ENCODE data around the gene ZNF576. TPM values are rescaled to one million over a fixed set of nuclear protein-coding genes. Genes with fewer than 3 reads are reported as not detected.
"Not testable (repeated sequence)": the region's sequence is repeated elsewhere in the genome, so short reads cannot be mapped to it uniquely, and the experiment has no call there.

The ZNF576 gene
- total RNA-seq, 2 experiments from 2014 or later: 13.2 to 13.5 TPM

GRCh38 chr19:43594710-43595604 lies 1.4 kb upstream of the ZNF576 start:
- Mint-ChIP-seq H3K4me3 (peak overlapping the region; percentile 97), H3K4me1 (peaks cover 45% of the 10 kb centered on the region), H3K9me3 (no peaks in the 10 kb centered on the region), H3K27ac (peak overlapping the region; percentile 92), H3K36me3 (ENCODE audit: low read depth) (peaks cover 33% of the 10 kb centered on the region), H3K27me3 (no peaks in the 10 kb centered on the region)
- ChIA-PET POLR2A (interaction anchor here (0.7 to 5.1 kb wide), 20 partner anchors 12 to 215 kb away, joined by 3 to 57 read pairs (median 6); partner anchors contain the start of genes ETHE1, KCNN4, PHLDB3 and PINLYP), CTCF (interaction anchor here (0.6 to 6.2 kb wide), 36 partner anchors 8 to 458 kb away, joined by 3 to 208 read pairs (median 5); partner anchors contain the start of genes KCNN4, PHLDB3, PINLYP and XRCC1)
- DNase-seq: peak; percentile 81

DNA sequence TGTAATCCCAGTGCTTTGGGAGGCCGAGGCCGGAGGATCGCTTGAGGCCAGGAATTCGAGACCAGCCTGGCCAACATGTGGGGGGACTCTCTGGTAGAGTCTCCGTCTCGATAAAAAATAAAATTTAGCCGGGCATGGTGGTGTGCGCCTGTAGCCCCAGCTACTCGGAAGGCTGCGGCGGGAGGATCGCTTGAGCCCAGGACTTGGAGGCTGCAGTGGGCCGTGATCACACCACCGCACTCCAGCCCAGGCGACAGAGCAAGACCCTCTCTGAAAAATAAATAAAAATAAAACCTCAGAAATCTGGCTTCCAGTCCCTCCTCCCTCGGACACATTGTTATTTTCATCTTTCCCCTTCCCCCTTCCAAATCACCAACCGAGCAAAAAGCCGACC lies 793 bp upstream of the ZNF576 start:
- peak overlapping the region; percentile 97 for H3K4me3 Mint-ChIP-seq
- no peaks in the 10 kb centered on the region for H3K9me3 Mint-ChIP-seq
- CTCF ChIA-PET: interaction anchor here (1.0 to 6.2 kb wide), 22 partner anchors 9 to 214 kb away, joined by 3 to 208 read pairs (median 8); partner anchors contain the start of genes KCNN4, PINLYP, XRCC1 and ZNF575

DNA sequence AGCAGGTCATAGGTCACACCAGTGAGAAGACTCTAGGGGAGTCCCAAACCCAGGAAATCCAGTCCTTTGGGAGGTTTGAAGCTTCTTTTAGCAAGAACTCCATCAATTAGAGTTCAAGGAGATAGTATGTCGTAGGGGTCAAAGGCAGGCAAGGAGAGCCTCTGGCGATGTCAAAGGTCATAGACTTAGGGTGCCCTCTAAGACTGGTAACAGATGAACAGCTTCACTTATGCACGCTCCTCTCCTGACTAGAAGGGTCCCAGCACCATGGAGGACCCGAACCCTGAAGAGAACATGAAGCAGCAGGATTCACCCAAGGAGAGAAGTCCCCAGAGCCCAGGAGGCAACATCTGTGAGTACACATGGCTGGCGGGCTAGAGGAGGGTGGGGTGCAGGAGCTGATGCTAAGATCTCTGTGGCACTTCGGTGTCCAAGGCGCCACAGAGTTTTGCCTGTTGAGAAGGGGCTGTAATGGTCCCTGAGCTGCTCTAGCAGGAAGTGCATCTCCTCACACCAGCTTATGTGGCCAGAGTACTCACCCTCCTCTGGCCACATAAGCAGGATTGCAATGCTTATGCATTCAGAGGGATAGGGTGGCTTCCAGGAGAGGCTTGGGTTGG lies 557 bp downstream of the ZNF576 start:
- POLR2A ChIA-PET: interaction anchor here (0.8 to 5.1 kb wide), 14 partner anchors 8 to 158 kb away, joined by 3 to 57 read pairs (median 5); partner anchors contain the start of genes PHLDB3, PINLYP, SMG9 and SRRM5
- CTCF ChIA-PET: interaction anchor here (0.8 to 6.2 kb wide), 9 partner anchors 13 to 188 kb away, joined by 4 to 208 read pairs (median 5); partner anchors contain the start of genes PINLYP and XRCC1
- no peaks in the 10 kb centered on the region for H3K27me3 Mint-ChIP-seq
- H3K4me1 Mint-ChIP-seq: peaks cover 41% of the 10 kb centered on the region
- no peaks in the 10 kb centered on the region for H3K9me3 Mint-ChIP-seq
- DNase-seq: no peak
- peak overlapping the region; percentile 92 for H3K27ac Mint-ChIP-seq
- H3K36me3 Mint-ChIP-seq (ENCODE audit: low read depth): peaks cover 36% of the 10 kb centered on the region
- H3K4me3 Mint-ChIP-seq: peak overlapping the region; percentile 97

More for the DNA sequence above, 793 bp upstream of the ZNF576 start:
- Mint-ChIP-seq H3K27ac (peak overlapping the region; percentile 92), H3K36me3 (ENCODE audit: low read depth) (peaks cover 36% of the 10 kb centered on the region), H3K4me1 (peaks cover 45% of the 10 kb centered on the region), H3K27me3 (no peaks in the 10 kb centered on the region)
- DNase-seq: no peak
- POLR2A ChIA-PET: interaction anchor here (0.8 to 5.1 kb wide), 18 partner anchors 9 to 214 kb away, joined by 3 to 57 read pairs (median 8); partner anchors contain the start of genes KCNN4, PHLDB3, PINLYP and SMG9

- H3K4me1 Mint-ChIP-seq: peaks cover 41% of the 10 kb centered on the region
- H3K27me3 Mint-ChIP-seq: no peaks in the 10 kb centered on the region
- no peaks in the 10 kb centered on the region for H3K9me3 Mint-ChIP-seq
- H3K4me3 Mint-ChIP-seq: peak overlapping the region; percentile 97
- peak overlapping the region; percentile 92 for H3K27ac Mint-ChIP-seq
- peaks cover 33% of the 10 kb centered on the region for H3K36me3 Mint-ChIP-seq (ENCODE audit: low read depth)
- DNase-seq: no peak
- CTCF ChIA-PET: interaction anchor here (1.1 to 6.2 kb wide), 4 partner anchors 26 to 151 kb away, joined by 4 to 208 read pairs (median 50); partner anchors contain the start of genes PINLYP and XRCC1
- POLR2A ChIA-PET: interaction anchor here (1.1 to 5.1 kb wide), 6 partner anchors 9 to 93 kb away, joined by 3 to 57 read pairs (median 16); partner anchors contain the start of genes PHLDB3, PINLYP and XRCC1
These were observed 1.5 kb downstream of the ZNF576 start for GRCh38 chr19:43597876-43598275.

DNA sequence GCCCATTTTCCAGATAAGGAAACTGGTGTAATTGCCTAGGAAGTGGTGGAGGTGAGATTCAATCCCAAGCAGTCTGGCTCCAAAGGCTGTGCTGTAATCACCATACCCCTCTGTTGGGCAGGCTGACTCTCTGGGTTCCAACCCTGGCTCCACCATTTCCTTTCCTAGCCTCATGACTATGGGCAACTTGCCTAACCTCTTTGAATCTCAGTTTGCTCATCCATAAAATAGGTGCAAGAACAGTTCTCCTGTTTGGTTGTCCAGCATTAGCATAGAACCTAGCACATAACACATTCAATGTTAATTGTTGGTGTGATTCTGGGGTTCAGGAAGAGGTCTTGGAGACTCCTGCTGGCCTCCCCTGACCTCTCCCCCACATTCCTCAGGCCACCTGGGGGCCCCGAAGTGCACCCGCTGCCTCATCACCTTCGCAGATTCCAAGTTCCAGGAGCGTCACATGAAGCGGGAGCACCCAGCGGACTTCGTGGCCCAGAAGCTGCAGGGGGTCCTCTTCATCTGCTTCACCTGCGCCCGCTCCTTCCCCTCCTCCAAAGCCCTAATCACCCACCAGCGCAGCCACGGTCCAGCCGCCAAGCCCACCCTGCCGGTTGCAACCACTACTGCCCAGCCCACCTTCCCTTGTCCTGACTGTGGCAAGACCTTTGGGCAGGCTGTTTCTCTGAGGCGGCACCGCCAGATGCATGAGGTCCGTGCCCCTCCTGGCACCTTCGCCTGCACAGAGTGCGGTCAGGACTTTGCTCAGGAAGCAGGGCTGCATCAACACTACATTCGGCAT lies 2.2 kb downstream of the ZNF576 start:
- DNase-seq: no peak
- ChIA-PET CTCF (interaction anchor here (2.0 to 6.2 kb wide), 3 partner anchors 27 to 74 kb away, joined by 4 to 208 read pairs (median 95); partner anchors contain the start of genes PINLYP and XRCC1), POLR2A (interaction anchor here (1.4 to 5.1 kb wide), 4 partner anchors 20 to 94 kb away, joined by 5 to 57 read pairs (median 16); partner anchors contain the start of genes PHLDB3, PINLYP and XRCC1)
- H3K4me3 Mint-ChIP-seq: no peak overlapping the region
- H3K27me3 Mint-ChIP-seq: no peaks in the 10 kb centered on the region
- peaks cover 37% of the 10 kb centered on the region for H3K4me1 Mint-ChIP-seq
- no peak overlapping the region for H3K27ac Mint-ChIP-seq
- peaks cover 28% of the 10 kb centered on the region for H3K36me3 Mint-ChIP-seq (ENCODE audit: low read depth)
- H3K9me3 Mint-ChIP-seq: no peaks in the 10 kb centered on the region

GRCh38 chr19:43599635-43600295 lies 3.4 kb downstream of the ZNF576 start:
- Mint-ChIP-seq H3K4me1 (peaks cover 32% of the 10 kb centered on the region), H3K27me3 (no peaks in the 10 kb centered on the region), H3K27ac (no peak overlapping the region), H3K36me3 (ENCODE audit: low read depth) (peaks cover 24% of the 10 kb centered on the region), H3K4me3 (no peak overlapping the region), H3K9me3 (no peaks in the 10 kb centered on the region)
- ChIA-PET POLR2A (interaction anchor here (0.6 kb wide), 1 partner anchor 31 kb away, joined by 3 read pairs; no protein-coding TSS in a partner anchor), CTCF (interaction anchor here (1.2 to 1.3 kb wide), 2 partner anchors 45 to 69 kb away, joined by 3 to 4 read pairs; no protein-coding TSS in a partner anchor)
- no peak for DNase-seq

GRCh38 chr19:43600326-43600725 lies 3.9 kb downstream of the ZNF576 start:
- CTCF ChIA-PET: interaction anchor here (1.2 to 1.3 kb wide), 2 partner anchors 45 to 68 kb away, joined by 3 to 4 read pairs; no protein-coding TSS in a partner anchor
- H3K27ac Mint-ChIP-seq, DNase-seq, H3K9me3 Mint-ChIP-seq, H3K4me3 Mint-ChIP-seq, POLR2A ChIA-PET, H3K27me3 Mint-ChIP-seq: not testable (repeated sequence)
- H3K4me1 Mint-ChIP-seq: peaks cover 32% of the 10 kb centered on the region
- H3K36me3 Mint-ChIP-seq (ENCODE audit: low read depth): peaks cover 24% of the 10 kb centered on the region

GRCh38 chr19:43605875-43606568 lies 9.6 kb downstream of the ZNF576 start:
- Mint-ChIP-seq H3K4me3 (no peak overlapping the region), H3K9me3 (no peaks in the 10 kb centered on the region), H3K4me1 (no peaks in the 10 kb centered on the region), H3K27ac (no peak overlapping the region), H3K27me3 (no peaks in the 10 kb centered on the region), H3K36me3 (ENCODE audit: low read depth) (peaks cover 2% of the 10 kb centered on the region)
- DNase-seq: no peak
- ChIA-PET CTCF (no interaction called here), POLR2A (interaction anchor here (0.7 to 1.9 kb wide), 6 partner anchors 8 to 87 kb away, joined by 3 to 7 read pairs (median 4); partner anchors contain the start of genes IRGQ, XRCC1, ZNF428 and ZNF576)

- peaks cover 4% of the 10 kb centered on the region for H3K36me3 Mint-ChIP-seq (ENCODE audit: low read depth)
- DNase-seq: no peak
- POLR2A ChIA-PET: interaction anchor here (0.7 to 1.8 kb wide), 5 partner anchors 9 to 86 kb away, joined by 3 to 7 read pairs (median 3); partner anchors contain the start of genes XRCC1 and ZNF428
- no peaks in the 10 kb centered on the region for H3K27me3 Mint-ChIP-seq
- H3K4me3 Mint-ChIP-seq: no peak overlapping the region
- H3K9me3 Mint-ChIP-seq: no peaks in the 10 kb centered on the region
- H3K4me1 Mint-ChIP-seq: no peaks in the 10 kb centered on the region
- no peak overlapping the region for H3K27ac Mint-ChIP-seq
- CTCF ChIA-PET: no interaction called here
These were observed 10.3 kb downstream of the ZNF576 start for GRCh38 chr19:43606569-43607229.

DNA sequence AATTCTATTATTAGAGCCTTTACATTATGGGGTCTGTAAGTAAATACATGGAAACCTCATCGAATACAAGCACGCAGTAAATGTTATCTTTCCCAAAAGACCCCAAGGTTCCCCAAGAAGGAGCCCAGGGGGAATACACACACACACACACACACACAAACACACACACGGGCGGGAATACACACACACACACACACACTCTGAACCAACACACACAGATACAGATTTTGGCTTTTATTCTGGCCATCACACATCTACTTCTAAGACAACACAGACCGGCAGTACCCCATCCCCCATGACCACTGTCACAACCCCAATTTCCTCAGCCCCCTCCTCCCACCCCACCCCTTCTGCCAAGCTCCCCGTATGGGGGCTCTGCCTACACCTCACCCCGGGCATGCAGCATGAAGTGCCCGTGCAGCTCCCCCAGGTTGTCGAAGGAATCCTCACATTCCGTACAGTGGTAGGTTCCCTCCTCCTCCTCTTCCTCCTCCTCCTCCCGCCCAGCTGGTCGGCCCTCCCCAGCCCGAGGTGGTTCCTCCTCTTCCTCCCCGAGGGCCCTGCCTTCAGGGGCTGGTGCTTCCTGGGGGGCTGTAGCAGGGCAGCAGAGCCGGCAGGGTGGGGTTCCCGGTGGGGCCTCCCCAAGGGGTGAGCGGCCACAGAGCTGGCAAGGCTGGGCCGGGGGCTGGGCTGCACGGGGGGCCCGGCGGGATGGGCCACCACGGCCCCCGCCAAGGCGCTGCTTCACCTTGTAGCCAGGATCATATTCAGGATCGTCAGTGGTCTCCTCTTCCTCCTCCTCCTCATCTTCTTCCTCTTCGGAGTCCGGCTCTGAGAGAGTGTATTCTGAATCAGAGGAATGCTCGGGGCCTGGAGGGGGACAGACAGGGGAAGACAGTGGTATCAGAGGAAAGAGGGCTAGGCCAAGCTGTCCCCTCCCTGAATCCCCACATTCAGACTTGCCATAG lies 11.1 kb downstream of the ZNF576 start:
- H3K4me3 Mint-ChIP-seq: no peak overlapping the region
- no peaks in the 10 kb centered on the region for H3K9me3 Mint-ChIP-seq
- no peak for DNase-seq
- H3K4me1 Mint-ChIP-seq: no peaks in the 10 kb centered on the region
- peaks cover 8% of the 10 kb centered on the region for H3K36me3 Mint-ChIP-seq (ENCODE audit: low read depth)
- H3K27ac Mint-ChIP-seq: no peak overlapping the region
- no peaks in the 10 kb centered on the region for H3K27me3 Mint-ChIP-seq
- CTCF ChIA-PET: no interaction called here
- POLR2A ChIA-PET: interaction anchor here (0.8 to 1.8 kb wide), 3 partner anchors 10 to 33 kb away, joined by 3 to 7 read pairs (median 4); partner anchors contain the start of gene XRCC1
